ENCODE results near the gene RNF187. TPM values are rescaled to one million over a fixed set of nuclear protein-coding genes. Genes with fewer than 3 reads are reported as not detected.

The RNF187 gene
- total RNA-seq, 4 donors from 2014 or later: 22.5 to 62.6 (median 61.0) TPM

GRCh38 chr1:228457017-228457395 is 30.2 kb upstream of the RNF187 start:
- peaks cover 0 to 73% (median 33%) of the 10 kb centered on the region in 4 donors for H3K27me3 ChIP-seq
- no peaks in the 10 kb centered on the region for H3K9me3 ChIP-seq
- peak overlapping the region; percentile 52 to 65 (median 54) for H3K4me3 ChIP-seq
- H3K4me1 ChIP-seq: peaks cover 18 to 32% (median 28%) of the 10 kb centered on the region in 4 donors
- TF ChIP-seq CTCF (IDR thresholded peaks at IDR 0.05) (no peak), EP300 (IDR thresholded peaks at IDR 0.05) (no peak), POLR2AphosphoS5 (IDR thresholded peaks at IDR 0.05) (no peak), POLR2A (IDR thresholded peaks at IDR 0.05; ENCODE audit: low read depth) (no peak)
- no peaks in the 10 kb centered on the region for H3K36me3 ChIP-seq
- intact Hi-C loops (cut with DNase I): no loop called here
- WGBS: 13% methylated on average over 13 of the region's 13 CpGs
- peak overlapping the region; percentile 72 to 84 (median 80) for H3K27ac ChIP-seq (replicated peaks in 1 of 4)
- no peak for DNase-seq (ENCODE audit: extremely low spot score)

DNA sequence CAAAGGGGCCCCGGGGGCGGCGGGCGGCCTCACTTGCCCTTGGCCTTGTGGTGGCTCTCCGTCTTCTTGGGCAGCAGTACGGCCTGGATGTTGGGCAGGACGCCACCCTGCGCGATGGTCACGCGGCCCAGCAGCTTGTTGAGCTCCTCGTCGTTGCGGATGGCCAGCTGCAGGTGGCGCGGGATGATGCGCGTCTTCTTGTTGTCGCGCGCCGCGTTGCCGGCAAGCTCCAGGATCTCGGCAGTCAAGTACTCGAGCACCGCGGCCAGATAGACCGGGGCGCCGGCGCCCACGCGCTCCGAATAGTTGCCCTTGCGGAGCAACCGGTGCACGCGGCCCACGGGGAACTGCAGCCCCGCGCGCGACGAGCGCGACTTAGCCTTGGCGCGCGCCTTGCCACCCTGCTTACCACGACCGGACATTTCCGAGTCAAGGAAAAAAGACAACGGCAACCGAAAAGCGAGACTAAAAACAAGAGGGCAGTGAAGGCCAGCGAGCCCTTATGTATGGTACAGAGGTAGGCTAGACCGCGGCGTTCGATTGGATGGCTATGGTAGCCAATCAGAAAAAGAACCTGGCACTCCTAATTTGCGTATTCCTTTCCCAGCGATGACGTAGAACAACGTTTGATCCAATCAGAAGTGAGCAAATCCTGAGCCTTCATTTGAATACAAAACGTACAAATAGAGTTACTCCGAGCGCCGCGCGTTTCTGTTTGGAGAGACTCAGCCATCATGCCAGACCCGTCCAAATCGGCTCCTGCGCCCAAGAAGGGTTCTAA is 29.6 kb upstream of the RNF187 start:
- peak overlapping the region; percentile 52 to 65 (median 54) for H3K4me3 ChIP-seq
- intact Hi-C loops (cut with DNase I): no loop called here
- H3K4me1 ChIP-seq: peaks cover 18 to 32% (median 28%) of the 10 kb centered on the region in 4 donors
- TF ChIP-seq POLR2AphosphoS5 (IDR thresholded peaks at IDR 0.05) (peak; percentile 61 to 90), EP300 (IDR thresholded peaks at IDR 0.05) (no peak), CTCF (IDR thresholded peaks at IDR 0.05) (peak in 1 of 3 experiments; percentile 17), POLR2A (IDR thresholded peaks at IDR 0.05; ENCODE audit: low read depth) (no peak)
- H3K36me3 ChIP-seq: no peaks in the 10 kb centered on the region
- under 1% methylated on average over 52 of the region's 74 CpGs for WGBS
- DNase-seq (ENCODE audit: extremely low spot score): peak; percentile 98
- H3K27ac ChIP-seq (replicated peaks in 1 of 4): peak overlapping the region; percentile 72 to 84 (median 80)
- H3K9me3 ChIP-seq: no peaks in the 10 kb centered on the region
- peaks cover 0 to 79% (median 36%) of the 10 kb centered on the region in 4 donors for H3K27me3 ChIP-seq

- H3K4me3 ChIP-seq: peak overlapping the region; percentile 52 to 65 (median 54)
- intact Hi-C loops (cut with DNase I): no loop called here
- no peak for DNase-seq (ENCODE audit: extremely low spot score)
- TF ChIP-seq CTCF (IDR thresholded peaks at IDR 0.05) (peak; percentile 48 to 61 (median 55)), POLR2A (IDR thresholded peaks at IDR 0.05; ENCODE audit: low read depth) (no peak), POLR2AphosphoS5 (IDR thresholded peaks at IDR 0.05) (no peak)
- peaks cover 27 to 41% (median 38%) of the 10 kb centered on the region in 4 donors for H3K4me1 ChIP-seq
- H3K27ac ChIP-seq (replicated peaks in 1 of 4): peak overlapping the region; percentile 72 to 84 (median 80)
- no peaks in the 10 kb centered on the region for H3K9me3 ChIP-seq
- no peaks in the 10 kb centered on the region for H3K36me3 ChIP-seq
- H3K27me3 ChIP-seq: peaks cover 0 to 88% (median 51%) of the 10 kb centered on the region in 4 donors
- 6% methylated on average over 27 of the region's 41 CpGs for WGBS
Observed at GRCh38 chr1:228459091-228459993, 27.8 kb upstream of the RNF187 start.

GRCh38 chr1:228460821-228461220 is 26.4 kb upstream of the RNF187 start:
- Histone ChIP-seq H3K36me3 (no peaks in the 10 kb centered on the region), H3K27ac (replicated peaks in 1 of 4) (no peak overlapping the region), H3K4me1 (peaks cover 35 to 50% (median 47%) of the 10 kb centered on the region in 4 donors), H3K27me3 (peaks cover 0 to 90% (median 56%) of the 10 kb centered on the region in 4 donors), H3K9me3 (no peaks in the 10 kb centered on the region), H3K4me3 (no peak overlapping the region)
- no peak for TF ChIP-seq POLR2A (IDR thresholded peaks at IDR 0.05; ENCODE audit: low read depth)
- TF ChIP-seq CTCF (IDR thresholded peaks at IDR 0.05): no peak
- no peak for TF ChIP-seq POLR2AphosphoS5 (IDR thresholded peaks at IDR 0.05)
- no peak for TF ChIP-seq EP300 (IDR thresholded peaks at IDR 0.05)
- DNase-seq (ENCODE audit: extremely low spot score): no peak
- WGBS: 77% methylated on average over 2 of the region's 2 CpGs
- intact Hi-C loops (cut with DNase I): no loop called here

Data from esophagus muscularis mucosa (tissue), 4 donors.